ENCODE results near the gene NR1H3.
"Not testable (repeated sequence)": the region's sequence is repeated elsewhere in the genome, so short reads cannot be mapped to it uniquely, and the experiment has no call there.

Gene NR1H3

DNA sequence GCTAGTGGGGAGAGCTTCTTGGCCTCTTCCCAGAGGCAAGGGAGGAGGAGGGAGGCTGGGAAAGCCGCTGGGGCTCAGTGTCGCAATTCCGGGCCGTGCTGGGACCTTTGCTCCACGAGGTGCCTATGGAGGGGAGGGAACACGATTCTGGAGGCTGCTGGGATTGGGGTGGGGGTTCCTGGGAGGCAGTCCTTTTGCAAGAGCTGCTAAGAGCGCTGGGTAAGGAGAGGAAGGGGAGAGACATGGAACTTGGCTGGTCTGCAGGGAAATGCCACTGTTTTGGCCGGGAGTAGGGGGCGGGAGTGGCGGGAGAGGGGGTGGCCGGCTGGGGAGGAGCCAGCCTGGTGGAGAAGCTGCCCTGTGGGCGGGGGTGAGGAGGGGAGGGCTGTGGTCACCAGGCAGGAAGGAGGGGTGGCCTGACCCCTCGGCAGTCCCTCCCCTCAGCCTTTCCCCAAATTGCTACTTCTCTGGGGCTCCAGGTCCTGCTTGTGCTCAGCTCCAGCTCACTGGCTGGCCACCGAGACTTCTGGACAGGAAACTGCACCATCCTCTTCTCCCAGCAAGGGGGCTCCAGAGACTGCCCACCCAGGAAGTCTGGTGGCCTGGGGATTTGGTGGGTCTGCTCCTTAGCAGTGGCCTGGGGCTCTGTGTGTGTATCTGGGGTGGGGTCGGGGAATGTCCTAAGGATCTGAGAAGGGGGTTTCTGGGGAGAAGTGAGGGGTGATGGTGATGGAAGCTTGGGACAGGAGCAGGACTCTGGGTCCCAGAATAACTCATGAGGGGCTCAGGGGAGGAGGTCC is at the start of gene NR1H3:
Gene NR1H3 (plus strand): TSS at position 480 of the 800 bp plus-strand sequence. CDS start 1,221 bp downstream, outside the sequence.
- no peak for FAIRE-seq
- peak; percentile 66 for DNase-seq (ENCODE audit: low spot score)

DNA sequence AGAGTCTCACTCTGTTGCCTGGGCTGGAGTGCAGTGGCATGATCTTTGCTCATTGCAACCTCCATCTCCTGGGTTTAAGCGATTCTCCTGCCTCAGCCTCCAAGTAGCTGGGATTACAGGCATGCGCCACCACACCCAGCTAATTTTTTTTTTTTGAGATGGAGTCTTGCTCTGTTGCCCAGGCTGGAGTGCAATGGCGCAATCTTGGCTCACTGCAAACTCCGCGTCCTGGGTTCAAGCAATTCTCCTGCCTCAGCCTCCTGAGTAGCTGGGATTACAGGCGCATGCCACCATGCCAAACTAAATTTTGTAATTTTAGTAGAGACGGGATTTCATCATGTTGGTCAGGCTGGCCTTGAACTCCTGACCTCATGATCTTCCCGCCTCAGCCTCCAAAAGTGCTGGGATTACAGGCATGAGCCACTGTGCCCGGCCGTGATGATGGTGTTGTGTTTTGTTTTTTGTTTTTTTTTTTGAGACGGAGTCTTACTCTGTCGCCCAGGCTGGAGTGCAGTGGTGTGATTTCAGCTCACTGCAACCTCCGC is 49.7 kb upstream of the NR1H3 start:
- FAIRE-seq; DNase-seq (ENCODE audit: low spot score): not testable (repeated sequence)

DNA sequence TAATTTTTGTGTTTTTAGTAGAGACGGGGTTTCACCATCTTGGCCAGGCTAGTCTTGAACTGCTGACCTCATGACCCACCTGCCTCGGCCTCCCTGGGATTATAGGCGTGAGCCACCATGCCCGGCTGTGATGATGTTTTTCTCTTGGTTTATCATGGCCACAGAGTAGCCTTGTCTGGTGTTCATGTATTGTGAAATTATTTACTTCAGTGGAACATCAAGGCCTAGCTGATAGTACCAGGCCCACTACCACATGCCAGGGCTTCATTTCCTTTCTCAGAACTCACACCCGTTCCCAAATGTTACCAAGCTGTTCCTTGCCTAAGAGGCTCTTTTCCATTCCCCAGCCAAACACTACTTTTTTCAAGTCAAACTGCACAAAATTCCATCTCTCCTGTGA is 49.2 kb upstream of the NR1H3 start:
- DNase-seq (ENCODE audit: low spot score): no peak
- no peak for FAIRE-seq

DNA sequence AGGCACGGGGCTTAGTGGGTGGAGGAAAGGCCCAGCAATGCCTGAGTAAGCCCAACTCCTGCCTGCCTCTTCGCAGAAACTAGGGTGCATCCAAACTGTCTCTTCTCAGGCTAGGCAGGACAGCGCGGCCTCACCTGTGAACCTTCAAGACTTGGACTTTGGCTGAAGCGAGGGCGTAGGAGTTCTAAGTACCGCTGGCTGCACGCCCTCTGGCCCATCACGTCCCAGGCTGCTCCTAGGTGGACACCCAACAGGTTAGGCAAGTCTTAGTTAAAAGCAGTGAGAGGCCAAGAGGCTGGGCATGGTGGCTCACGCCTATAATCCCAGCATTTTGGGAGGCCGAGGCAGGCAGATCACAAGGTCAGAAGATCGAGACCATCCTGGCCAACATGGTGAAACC is 44.9 kb upstream of the NR1H3 start:
- no peak for DNase-seq (ENCODE audit: low spot score)
- FAIRE-seq: no peak

DNA sequence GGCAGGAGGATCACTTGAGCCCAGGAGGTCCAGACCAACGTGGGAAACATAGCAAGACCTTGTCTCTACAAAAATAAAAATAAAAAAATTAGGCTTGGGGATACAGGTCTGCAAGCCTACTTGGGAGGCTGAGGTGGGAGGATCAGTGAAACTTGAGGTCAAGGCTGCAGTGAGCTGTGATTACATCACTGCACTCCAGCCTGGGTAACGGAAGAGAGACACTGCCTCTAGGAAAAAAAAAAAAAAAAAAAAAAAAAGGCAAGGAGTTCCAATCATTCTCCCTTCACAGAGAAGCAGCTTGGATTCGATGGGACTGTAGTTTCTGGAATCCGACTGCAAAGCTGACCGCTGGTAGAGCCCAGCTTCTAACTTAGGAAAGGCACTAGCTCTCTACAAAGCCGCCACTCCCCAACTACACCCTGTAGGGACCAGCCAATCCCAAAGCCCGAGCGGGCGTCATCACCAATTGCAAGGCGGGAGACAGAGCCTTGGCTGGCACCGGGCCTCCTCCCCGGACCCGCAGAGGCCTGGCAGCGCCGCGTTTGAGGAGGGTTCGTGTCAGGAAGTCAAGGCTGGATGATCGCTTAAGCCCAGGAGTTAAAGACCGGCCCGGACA is 43.7 kb upstream of the NR1H3 start:
- peak; percentile 94 for DNase-seq (ENCODE audit: low spot score)
- FAIRE-seq: no peak

DNA sequence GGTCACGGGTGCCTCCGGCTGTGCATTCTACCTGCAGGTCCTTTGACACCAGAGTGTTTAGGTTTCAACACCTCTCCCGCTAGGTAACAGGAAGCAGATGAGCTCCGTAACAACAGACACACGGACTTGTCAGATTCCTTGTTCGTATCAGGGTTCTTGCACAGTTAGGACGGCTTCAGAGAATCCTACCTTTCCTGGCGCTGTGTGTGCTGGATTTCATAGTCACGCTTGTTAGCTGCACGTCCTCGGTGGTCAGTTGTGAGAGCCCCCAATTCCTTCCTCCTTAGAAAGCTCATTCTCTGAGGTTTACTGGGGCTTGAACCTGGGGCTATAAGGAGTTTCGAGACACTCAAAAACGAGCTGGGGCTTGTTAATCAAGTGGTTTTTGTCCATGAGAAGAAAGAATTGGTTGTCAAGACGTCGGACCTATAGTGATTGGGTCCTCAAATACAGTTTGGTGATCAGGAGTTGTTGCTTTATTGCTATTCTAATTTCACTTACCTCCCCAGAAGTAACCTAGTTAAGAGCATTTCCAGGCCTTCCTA is 42.4 kb upstream of the NR1H3 start:
- no peak for FAIRE-seq
- no peak for DNase-seq (ENCODE audit: low spot score)

DNA sequence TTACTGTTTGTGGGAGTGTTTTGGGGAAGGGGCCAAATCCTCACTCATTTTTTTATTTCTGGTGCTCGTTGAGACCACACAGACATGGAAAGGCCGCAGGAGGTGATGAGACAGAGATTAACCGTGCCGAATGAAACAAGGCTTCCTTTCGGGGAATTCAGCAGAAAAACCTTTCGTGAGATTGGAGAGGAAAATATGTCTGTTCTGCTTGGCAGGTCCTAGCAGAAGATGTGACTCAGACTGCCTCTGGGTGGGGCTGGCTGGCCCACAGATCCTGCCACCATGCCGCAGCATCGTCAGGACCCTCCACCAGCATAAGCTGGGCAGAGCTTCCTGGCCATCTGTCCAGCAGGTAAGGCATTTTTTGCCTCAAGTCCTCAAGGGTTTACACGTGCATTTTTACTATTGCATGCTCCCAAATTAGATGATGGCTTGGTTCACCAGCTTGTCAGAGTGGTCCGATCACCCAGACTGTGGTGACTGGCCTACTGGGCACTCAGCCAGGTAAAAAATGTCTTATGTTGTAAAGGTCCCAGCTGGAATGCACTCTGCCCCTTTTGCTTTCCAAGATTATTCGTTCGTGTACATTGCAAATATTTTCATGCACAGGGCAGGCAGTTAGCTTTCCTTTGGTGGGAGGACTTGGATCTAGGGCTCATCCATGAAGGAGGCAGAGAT is 41.5 kb upstream of the NR1H3 start:
- peak; percentile 70 for DNase-seq (ENCODE audit: low spot score)
- no peak for FAIRE-seq

DNA sequence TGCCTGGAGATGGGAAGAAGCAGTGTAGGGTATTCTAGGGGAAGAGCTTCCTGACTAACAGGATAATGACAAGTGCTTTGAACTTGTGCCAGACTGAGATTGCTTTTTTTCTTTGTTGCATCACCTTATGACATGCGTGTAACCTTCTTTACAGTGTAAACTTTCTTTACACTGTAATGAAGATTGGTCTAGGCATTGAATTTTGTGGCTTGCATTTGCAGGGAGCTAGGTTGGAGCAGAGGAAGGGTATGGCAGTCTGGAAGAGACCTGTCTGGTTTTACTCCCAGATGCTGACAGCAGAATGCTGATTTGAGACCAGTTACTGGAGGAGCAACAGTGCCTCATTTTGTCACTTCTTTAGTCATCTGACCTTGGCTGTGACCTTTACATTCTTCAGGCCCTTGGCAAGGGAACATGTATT is 37.4 kb upstream of the NR1H3 start:
- DNase-seq (ENCODE audit: low spot score) (no peak), FAIRE-seq (no peak)

DNA sequence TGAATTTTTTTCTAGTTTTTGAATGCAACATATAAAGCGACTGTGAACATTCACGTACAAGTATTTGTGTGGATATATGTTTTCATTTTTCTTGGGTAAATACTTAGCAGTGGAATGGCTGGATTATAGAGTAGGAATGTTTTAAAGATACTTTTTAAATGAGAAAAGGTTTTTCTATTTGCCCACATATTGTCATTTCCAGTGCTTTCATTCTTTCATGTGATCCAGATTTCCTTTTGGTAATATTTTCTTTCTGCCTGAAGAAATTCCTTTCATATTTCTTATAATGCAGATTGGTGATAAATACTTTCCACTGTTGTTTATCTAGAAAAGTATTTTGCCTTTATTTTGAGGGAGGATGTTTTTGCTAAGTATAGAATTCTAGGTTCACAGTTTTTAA is 35.1 kb upstream of the NR1H3 start:
- no peak for FAIRE-seq
- DNase-seq (ENCODE audit: low spot score): no peak

DNA sequence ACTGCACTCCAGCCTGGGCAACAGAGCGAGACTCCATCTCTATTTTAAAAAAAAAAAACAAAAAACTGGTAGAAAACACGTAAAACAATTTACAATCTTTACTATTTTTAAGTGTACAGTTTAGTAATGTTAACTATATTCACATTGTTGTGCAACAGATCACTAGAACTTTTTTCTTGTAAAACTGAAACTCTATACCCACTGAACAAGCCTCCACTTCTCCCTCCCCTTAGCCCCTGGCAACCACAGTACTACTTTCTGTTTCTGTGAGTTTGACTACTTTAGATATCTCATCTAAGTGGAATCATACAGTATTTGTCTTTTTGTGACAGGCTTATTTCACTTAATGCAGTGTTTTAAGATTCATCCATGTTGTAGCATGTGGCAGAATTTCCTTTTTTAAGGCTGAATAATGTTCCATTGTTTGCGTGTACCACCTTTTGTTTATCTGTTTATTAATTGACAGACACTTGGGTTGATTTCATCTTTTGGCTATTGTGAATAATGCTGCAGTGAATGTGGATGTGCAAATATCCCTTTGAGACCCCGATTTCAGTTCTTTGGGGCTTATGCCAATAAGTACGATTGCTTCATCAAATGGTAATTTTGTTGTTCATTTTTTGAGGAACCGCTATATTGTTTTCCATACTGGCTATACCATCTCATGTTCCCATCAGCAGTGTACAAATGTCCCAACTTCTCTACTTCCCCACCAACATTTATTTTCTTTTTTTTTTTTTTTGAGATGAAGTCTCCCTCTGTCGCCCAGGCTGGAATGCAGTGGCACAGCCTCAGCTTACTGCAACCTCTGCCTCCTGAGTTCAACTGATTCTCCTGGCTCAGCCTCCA is 32.0 kb upstream of the NR1H3 start:
- no peak for FAIRE-seq
- DNase-seq (ENCODE audit: low spot score): no peak

DNA sequence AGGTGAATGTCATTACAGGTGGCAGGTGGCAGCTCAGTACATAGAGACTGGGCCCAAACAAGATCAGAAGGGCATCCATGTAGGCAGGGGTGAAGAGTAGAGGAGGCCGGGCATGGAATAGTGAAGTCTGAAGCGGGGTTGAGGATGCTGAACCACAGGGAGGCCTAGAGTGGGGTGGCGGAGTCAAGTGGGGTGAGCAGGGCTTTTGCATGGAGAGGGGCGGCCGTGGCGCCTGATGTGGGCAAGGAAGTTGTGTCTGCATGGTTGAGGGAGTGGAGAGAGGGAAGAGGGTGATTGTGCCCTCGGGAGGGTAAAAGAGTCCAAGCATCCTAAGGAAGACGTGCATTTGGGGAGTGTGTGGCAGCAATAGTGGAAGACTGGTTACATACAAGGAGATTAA is 28.6 kb upstream of the NR1H3 start:
- no peak for DNase-seq (ENCODE audit: low spot score)
- no peak for FAIRE-seq

DNA sequence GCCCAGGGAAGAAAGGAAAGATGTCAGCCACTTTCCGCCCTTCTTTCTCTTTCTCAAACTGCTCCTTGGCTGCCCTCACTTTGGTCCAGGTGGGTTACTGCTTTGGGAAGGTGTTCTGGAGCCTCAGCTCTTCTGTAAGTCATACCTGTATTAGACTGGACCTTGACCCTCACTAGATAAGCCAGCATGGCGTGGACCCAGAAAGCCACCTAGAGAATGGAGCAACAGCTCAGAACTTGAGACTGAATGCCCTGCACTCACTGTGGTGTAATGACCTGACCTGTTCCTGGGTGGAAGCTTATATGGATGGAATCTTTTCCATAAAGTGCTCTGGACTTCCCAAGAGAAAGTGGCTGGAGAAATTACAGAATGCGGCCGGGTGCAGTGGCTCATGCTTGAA is 24.7 kb upstream of the NR1H3 start:
- FAIRE-seq: no peak
- no peak for DNase-seq (ENCODE audit: low spot score)

DNA sequence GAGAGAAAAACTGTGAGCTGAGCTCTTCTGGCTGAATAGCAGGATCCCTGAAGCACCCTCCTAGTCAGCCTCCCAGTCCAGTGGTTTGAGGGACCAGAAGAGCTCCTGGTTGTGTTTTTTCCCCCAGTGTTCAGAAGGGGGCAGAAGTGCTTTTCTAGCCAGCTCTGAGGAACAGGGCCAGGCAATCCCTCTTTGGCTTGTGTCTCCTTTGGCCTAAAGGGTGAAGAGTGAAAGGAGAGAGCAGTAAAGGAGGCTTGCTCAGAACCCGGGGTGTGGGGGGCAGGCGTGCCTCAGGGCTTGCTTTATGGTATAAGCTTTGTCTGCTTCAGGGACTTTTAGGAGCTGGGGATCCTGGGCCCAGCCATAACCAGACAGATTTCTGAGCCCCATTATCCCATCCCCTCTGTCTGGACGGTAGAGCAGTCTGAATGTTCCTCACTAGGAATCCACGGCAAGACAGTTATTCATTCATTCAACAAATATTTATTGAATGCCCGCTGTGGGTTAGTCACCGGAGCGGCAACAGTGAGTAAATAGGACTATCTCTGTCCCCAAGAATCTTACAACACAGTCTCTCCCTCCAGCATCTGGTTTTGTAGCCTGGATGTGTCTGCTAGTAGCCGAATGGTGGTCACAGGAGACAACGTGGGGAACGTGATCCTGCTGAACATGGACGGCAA is 23.7 kb upstream of the NR1H3 start:
- FAIRE-seq: no peak
- peak; percentile 44 for DNase-seq (ENCODE audit: low spot score)

DNA sequence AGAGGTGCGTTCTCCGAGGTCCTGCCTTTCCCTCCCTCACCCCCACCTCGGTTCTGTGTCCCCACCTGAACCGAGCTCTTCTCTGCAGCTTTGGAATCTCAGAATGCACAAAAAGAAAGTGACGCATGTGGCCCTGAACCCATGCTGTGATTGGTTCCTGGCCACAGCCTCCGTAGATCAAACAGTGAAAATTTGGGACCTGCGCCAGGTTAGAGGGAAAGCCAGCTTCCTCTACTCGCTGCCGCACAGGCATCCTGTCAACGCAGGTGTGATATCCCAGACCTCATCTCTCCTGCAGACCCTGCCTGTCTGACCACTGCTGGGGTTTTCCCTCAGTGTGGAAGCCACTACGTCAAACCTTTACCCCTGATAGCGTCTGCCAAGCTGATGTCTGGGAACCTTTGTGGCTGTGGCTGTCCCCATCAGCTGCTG is 23.1 kb upstream of the NR1H3 start:
- DNase-seq (ENCODE audit: low spot score): no peak
- FAIRE-seq: no peak

DNA sequence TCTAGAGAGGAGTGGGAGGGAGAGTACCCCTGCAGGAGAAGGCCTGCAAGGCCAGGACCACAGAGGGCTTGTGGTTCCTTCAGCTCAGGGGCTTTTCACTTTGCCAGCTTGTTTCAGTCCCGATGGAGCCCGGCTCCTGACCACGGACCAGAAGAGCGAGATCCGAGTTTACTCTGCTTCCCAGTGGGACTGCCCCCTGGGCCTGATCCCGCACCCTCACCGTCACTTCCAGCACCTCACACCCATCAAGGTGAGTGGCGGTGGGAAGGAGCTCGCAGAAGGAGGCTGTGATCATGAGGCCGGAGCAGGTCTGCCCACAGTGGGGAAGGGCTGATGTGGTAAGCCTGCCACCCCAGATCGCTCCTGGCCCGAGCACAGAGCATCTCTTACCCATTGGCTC is 22.6 kb upstream of the NR1H3 start:
- FAIRE-seq (no peak), DNase-seq (ENCODE audit: low spot score) (no peak)

DNA sequence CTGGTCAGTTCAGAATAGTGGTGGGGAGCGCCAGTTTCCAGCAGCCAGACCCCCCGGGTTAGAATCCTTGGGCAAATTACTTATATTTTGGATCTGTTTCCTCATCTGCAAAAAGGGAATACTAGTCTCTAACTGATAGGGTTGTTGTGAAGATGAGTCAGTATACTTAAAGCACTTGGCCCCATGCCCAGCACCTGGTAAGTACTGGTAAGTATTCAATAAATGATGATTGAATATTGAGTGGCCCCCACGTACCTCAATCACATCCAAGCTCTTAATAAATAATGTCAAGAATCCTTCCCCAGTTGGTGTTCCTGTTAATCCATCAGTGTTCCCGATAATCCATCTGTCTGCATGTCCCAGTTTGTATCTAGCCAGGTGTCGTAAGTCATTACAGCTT is 21.3 kb upstream of the NR1H3 start:
- DNase-seq (ENCODE audit: low spot score) (no peak), FAIRE-seq (no peak)

DNA sequence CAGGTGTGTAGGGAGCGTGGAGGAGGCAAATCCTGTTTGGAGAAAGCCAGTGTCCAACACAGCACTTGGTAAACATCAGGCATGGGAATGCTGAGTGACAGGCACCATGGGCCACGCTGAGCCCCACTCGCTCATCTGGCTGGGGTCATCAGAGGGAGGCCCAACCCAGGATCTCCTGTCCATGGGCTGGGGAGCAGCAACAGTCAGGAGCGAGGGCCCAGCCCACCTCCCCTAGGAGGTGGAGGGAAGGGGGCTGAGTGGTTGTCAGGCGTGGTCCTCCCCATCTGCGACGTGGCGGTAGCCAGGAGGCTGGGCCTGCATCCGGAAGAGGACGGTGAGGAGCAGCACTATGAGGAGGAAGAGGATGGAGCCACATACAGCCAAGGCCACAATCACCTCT is 17.9 kb upstream of the NR1H3 start:
- FAIRE-seq: no peak
- DNase-seq (ENCODE audit: low spot score): no peak

DNA sequence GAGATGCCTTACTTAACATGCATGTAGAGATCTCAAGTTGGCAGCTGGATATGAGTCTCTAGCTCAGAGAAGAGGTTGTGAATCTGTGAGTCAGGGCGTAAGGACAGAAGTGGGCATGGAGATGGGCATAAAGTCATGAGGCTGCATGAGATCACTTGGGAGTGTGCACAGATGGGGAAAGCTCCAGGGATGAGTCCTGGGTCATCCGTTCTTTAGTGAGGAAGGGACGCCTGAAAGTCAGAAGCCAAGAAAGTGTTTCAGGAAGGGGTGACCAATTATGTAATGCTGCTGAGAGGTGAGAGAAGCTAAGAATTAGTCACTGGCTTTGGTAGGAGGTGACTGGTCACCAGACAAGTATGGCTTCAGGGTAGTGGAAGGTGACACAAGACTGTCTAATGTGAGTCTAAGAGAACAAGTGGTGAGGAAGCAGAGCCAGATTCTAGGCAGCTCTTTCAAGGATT is 15.9 kb upstream of the NR1H3 start:
- DNase-seq (ENCODE audit: low spot score) (no peak), FAIRE-seq (no peak)

DNA sequence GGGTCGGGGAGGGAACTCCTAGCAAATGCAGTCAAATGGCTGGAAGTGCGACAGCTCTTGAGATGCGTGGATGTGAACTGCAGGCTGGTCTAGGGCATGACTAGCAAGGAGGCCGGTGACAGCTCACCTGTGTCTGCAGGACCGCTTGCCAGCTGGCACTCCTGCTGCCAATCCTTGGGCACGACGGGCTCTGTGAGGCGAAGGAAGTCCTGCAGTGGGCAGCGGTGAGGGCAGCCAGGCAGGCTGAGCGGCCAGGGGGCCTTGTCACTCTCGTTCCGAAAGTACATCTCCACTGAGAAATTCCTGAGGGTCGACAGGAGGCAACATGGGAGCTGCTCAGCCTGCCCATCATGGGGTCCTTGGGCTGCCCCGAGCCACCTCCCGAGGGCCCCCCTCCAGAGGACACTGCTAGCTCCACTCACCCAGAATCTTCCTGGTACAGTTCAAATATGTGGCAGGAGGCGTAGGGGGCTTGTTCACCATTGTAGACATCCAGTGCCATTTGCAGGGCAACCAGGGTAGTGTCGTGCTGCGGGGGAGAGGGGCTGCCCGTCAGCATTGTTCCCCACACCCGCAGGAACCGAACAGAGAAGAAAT is 15.1 kb upstream of the NR1H3 start:
- DNase-seq (ENCODE audit: low spot score): no peak
- FAIRE-seq: no peak

DNA sequence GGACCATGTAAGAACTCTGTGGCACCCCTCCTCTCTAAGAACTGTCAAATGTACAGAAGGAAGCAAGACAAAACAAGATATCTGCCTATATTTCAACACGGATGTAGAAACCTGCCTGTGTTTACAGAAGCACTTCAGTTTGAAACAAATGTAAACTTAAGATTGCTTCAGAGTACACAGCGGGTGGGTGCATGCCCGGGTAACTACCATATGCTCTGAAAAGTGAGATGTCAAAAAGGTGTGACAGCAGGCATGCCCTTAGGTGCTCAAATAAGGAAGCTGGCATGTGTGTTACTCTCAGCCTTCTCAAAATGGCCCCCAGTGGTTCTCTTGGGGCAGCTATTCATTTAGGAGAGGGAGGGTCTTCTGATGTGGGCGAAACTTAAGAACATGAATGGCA is 14.3 kb upstream of the NR1H3 start:
- no peak for DNase-seq (ENCODE audit: low spot score)
- no peak for FAIRE-seq
